ENCODE results near the gene MTMR3.

DNA sequence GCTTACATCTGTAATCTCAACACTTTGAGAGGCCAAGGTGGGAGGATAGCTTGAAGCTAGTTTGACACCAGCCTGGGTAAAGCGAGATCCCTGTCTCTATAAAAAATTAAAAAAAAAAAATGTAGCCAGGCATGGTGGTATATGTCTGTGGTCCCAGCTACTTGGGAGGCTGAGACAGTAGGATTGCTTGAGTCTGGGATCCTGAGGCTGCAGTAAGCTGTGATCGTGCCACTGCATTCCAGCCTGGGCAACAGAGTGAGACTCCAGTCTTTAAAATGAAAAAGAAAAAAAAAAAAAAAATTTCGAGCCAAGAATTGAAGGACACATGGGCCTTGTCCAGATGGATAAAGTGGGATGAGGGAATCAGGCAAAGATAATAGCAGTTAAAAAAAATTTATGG lies 62.5 kb downstream of the MTMR3 start:
- no peak for TF ChIP-seq EZH2 (IDR thresholded peaks at IDR 0.05; ENCODE audit: borderline replicate concordance, low read depth, low read length, severe bottlenecking)
- TF ChIP-seq, protein P1, sequence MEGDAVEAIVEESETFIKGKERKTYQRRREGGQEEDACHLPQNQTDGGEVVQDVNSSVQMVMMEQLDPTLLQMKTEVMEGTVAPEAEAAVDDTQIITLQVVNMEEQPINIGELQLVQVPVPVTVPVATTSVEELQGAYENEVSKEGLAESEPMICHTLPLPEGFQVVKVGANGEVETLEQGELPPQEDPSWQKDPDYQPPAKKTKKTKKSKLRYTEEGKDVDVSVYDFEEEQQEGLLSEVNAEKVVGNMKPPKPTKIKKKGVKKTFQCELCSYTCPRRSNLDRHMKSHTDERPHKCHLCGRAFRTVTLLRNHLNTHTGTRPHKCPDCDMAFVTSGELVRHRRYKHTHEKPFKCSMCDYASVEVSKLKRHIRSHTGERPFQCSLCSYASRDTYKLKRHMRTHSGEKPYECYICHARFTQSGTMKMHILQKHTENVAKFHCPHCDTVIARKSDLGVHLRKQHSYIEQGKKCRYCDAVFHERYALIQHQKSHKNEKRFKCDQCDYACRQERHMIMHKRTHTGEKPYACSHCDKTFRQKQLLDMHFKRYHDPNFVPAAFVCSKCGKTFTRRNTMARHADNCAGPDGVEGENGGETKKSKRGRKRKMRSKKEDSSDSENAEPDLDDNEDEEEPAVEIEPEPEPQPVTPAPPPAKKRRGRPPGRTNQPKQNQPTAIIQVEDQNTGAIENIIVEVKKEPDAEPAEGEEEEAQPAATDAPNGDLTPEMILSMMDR (IDR thresholded peaks at IDR 0.05; ENCODE audit: borderline replicate concordance, extremely low read depth, low read length, poor library complexity, severe bottlenecking) = no peak
